ENCODE results near the gene NFIA.
"Not testable (repeated sequence)": the region's sequence is repeated elsewhere in the genome, so short reads cannot be mapped to it uniquely, and the experiment has no call there.

The NFIA gene

DNA sequence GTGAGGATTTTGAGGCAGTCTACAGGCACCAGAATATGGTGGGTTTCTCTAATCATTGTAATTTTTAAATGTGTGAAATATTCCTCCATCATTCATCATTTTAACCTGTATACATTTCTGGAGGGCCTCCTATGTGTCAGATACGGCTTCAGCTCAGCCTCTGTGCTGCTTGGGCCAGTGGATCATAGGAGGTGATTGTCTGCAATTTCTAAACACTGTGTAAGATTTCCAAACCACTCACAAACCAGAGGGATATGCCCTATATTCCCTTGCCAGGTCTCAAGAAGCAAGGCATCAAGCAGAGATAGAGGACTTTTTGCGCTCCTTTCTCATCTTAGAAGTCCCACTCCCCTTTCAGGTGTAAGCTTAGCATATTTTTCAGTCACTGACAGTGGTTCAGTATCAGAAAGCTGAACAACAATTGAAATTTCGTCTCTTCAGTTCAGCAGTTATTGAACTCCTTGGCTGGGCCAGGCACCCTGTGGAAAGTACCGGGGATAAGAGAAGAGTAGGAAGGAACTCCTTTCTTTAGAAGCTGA is 190.9 kb downstream of the NFIA start:
- DNase-seq (ENCODE audit: low read depth) = no peak

DNA sequence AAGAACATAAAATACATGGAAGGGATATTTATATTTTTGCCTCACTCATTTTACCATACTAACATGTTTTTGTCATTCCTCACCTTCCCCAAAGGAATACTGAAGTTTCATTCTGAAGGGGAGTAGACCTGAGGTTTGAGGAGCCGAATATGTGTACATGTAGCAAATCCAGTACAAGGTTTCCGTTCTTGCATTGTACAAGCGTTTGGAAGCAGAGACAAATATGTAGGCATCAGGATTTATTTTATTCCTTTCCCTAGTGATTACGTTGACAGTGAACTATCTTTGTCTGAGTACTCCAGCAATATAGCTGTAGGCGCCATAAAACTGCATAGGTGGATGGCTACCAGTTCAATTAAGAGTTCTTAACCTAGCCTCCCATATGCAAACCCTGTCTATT is 191.5 kb downstream of the NFIA start:
- DNase-seq (ENCODE audit: low read depth) = no peak

DNA sequence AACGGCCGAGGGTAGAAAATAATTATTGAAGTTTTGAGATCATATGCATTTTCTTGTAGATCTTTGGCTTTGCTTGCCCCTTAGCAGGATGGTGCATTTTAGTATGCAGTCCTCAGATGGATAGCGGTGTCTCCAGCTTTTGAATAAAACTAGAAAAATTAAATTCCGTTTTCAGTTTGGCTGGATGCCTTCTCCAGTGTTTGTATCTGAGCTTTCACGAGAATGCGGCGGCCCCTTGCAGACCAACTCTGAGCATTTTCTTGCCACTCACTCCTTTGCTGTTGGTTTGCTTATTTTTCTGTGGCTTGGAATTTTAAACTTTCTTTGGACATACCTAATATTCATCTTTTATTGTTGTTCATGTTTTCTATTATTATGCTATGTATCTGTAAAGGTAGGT is 192.6 kb downstream of the NFIA start:
- DNase-seq (ENCODE audit: low read depth) = no peak

DNA sequence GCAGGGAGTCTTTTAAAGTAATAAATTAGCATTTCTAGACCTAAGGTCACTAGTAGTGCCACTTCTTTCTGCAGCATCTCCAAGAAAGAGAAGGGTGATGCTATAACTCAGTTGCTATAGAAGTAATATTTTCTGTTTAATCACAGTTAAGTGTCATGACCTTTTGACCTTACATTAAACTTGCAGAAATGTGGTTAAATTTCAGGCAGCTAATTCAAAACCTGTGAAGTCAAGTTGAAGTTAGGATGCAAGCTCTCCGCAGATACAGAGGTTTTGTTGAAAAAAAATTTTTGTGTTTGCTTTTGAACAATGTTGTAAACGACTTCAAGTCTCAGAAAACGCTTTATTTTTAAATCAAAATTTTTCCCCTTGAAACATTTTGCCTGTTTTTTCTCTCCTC is 193.9 kb downstream of the NFIA start:
- no peak for DNase-seq (ENCODE audit: low read depth)

DNA sequence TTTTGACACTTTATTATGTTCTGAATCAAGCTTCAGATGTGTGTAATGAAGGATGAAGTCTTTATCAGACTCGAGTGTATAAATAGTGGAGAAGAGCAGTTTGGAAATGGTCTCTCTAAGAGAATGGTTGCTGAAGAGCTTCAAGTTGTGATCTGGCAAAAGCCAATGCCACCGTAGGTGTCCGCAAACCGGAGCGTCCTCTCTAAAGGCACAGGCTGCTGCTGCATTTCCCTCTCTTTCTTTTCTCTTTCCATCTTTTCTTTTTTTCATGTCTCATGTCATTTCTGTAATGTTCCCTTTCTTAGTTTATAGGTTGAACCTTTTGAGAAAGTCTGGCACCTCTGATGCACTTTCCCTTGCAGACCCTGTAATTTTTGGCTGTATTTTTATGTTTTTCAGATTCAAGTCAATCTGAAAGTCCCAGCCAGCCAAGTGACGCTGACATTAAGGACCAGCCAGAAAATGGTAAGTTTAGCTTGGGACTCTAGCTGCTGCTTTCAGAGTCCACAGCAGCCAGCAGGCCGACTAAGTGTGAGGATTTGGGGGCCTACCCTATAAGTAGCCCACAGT is 194.8 kb downstream of the NFIA start:
- DNase-seq (ENCODE audit: low read depth) = no peak

DNA sequence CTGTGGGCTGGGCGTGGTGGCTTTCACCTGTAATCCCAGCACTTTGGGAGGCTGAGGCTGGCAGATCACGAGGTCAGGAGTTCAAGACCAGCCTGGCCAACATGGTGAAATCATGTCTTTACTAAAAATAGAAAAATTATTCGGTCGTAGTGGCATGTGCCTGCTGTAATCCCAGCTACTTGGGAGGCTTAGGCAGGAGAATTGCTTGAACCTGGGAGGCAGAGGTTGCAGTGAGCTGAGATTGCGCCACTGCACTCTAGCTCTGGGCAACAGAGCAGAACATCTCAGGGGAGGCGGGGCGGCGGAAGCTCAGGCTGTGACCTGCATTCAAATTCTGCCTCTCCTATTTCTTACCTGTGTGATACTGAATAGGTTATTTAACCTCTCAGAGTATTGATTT is 196.1 kb downstream of the NFIA start:
- not testable (repeated sequence) for DNase-seq (ENCODE audit: low read depth)

DNA sequence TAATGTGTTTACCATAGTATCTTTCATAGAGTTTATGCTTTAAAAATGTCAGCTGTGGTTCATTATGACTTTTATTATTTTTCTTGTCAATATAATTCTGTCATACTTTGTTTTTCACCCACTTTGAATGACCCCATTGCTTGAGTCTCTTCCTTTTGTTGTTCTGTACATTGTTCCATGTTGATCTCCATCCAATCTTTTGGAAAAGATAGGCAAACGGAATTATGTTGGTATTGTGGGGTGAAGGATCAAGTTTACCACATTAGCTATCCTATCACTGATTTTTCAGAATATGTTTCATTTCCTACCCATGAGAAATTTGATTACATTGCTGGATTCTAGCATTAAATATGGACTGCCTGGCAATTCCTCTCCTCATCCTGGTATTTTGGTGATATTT is 196.6 kb downstream of the NFIA start:
- DNase-seq (ENCODE audit: low read depth) = no peak

DNA sequence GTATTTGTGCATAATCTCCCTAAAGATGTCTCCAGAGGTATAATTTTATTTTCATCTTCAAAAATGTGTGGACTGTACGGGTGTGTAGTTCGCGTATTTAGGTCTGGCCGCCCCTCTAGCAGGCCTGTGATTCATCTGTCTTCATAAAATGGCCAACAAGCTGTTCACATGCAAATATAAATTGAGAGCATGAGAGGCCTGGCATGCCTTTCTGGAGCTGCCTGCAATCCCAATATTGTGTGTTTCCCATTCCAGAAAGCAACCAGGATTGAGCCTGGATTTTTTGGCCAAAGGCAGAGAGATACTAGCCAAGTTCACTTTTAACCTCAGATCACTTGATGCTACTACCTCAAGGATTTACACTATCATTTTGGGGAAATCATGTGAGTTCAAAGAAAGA is 197.2 kb downstream of the NFIA start:
- DNase-seq (ENCODE audit: low read depth) = no peak

DNA sequence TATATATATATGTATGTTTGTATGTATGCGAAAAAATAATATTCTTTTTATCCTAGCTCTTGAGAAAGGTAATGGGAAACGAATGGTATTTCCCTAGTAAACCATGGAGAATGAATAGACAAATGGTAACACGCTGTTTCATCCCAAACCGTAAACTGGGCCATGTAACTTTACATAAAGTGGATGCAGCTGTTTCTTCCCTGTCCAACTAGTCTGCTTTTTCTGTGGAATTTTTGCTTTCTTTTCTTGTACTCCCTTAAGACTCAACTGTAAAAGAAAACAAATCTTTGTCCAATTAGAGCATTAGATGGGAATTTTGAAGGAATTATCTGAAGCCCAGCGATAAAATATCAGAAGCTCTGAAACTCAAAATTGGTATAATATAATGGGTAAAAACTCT is 198.1 kb downstream of the NFIA start:
- no peak for DNase-seq (ENCODE audit: low read depth)

DNA sequence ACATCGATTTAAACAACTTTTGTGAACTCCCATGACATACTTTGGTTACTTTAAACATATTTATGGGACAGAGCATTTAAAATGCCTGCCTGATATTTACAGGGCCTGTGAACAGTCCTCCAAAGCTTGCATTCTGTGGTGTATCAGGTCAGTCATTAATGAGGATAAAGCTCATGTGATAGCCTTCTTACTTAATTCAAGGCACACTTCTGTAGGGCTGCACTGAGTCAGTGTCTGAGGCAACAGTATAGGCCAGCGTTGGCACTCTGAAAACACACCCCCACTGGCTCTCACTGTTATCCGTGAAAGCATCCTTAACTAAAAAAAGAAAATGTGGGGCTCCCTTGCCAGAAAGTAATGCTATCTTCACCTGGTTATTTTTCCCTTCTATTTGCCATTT is 200.0 kb downstream of the NFIA start:
- no peak for DNase-seq (ENCODE audit: low read depth)

DNA sequence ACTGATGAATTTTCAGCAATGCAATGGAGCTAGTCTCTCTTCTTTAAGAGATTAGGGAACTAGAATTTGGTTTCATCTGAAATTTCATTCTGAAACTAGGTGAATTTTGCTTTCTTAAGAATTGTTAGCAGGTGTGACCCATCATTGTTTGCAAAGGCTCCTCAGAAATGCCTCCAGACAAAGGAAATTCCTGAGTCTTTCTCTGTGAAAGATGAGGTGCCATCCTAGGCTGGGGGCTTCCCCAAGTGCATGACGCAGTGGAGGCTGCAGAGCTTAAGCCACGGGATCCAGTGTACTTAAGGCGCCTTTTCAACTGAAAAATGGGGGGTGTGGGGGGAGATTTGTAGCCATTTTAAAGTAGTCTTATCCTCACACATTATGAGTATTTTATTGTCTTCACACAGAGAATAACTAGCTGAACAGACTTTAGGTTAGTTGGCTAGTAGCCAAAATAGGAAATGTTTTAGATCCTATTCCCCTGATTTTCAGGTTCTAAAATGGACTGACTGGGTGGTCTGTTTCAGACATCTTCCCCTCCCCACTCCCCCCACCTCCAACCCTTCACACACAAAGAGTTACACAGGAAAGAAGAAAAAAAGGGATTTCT is 202.0 kb downstream of the NFIA start:
- DNase-seq (ENCODE audit: low read depth) = no peak

DNA sequence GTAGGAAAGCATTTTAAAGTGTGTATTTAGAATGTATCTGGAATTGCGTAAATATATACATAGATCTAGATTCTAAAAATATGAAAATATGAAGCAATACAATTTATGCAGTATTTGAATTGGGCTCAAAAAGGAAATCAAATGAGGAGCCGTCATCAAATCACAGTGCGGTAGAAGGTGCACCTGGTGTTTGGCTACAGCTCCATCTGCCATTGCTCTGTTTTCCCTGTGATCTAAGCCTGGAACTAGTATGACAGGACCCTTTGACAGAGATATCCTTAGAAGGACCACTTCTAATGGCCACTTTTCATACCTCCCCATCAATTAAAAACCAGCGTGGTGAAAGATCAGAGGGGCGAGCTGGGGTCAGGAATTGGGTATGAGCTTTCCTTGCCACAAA is 202.6 kb downstream of the NFIA start:
- DNase-seq (ENCODE audit: low read depth) = no peak

DNA sequence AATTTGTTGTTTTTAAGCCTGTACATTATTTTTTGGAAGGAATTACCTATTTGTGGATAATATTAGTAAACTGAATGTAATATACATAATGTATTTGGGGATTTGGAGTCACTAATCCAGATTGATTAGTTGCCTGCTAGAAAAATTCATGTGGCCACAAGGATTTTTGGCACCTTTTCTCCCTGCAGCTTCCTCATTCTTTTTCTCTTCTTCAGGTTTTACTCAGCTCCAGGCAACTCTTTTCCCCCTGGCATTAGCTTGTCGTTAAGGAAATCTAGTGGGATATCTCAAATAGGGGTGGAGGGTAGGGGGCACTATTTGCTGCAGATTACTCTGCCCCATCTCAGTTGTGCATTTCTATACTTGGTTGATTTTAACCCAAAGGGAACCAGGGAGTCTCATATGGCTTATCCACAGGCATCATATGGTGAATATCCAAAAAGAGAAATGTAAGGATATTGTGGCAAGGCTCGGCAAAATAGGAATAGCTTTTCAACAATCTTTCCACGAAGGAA is 203.1 kb downstream of the NFIA start:
- no peak for DNase-seq (ENCODE audit: low read depth)

DNA sequence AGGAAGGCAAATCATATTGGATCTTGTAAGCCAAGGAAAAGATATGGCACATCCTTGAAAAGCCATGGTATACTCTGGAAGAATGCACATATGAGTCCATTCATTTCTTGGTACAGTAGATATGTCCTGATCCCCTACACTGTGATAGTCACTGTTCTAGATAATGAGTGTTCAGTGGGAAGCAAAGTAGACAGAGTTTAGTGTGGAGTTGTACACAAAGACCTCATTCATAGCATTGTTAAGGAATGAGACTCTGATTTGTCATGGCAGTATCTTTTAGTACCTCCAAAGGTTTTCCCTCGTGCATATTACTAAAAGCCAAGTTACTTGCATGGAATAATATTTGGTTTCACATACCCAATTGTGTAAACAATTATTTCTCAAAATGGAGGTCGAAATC is 204.7 kb downstream of the NFIA start:
- no peak for DNase-seq (ENCODE audit: low read depth)

DNA sequence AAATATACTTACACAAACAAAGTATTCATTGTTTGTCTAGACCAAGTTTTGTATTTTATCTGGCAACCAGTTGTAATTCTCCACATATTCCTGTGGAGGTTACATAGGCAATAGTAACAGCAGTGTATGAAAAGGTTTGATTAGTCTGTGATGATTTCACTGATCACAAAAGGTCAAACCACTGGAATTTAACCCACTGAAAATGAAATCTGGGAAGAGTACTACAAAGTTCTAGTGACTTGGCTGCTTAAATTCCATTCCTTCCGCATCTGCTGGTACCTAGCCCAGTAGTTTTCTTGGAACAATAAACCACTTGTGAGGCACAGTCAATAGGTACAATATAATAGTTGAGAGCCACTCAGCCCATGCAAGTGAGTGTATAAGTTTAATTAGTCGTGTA is 205.4 kb downstream of the NFIA start:
- DNase-seq (ENCODE audit: low read depth) = peak; percentile 57

DNA sequence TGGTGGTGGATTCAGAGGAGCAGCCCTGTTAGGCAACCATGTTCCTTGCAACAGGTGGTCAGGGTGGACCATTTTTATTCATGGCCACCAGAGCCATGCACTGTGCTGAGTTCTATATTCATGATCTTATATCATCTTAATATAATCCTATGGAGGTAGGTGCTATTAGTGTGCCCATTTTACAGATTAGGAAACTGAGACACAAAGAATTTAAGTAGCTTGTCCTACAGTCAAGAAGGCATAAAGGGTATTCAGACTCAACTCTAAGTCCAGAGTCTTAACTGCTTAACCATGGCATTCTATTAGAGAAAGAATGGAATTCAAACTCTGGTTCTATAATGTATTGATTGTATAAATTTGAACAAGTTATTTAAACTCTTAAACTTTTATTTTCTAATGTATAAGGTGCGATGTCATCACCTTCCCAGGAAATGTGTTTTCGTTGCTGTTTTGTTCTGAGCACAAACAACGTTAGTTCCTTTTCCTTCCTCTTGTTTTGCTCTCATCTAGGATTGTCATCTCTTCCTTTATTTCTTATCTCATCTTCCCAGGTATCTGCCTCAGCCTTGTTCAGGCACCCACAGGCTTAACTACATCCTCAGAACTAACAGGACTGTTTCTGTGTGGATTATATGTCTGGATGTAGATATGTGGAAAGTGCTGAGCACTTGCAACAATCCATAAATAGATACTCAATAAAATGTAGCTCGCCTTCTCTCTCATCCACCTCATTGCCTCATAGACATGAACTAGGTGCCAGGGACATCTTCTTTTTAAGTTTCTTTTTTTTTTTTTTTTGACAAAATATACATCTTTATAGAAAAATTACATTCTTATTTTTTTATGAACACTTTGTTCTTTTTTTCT is 207.1 kb downstream of the NFIA start:
- no peak for DNase-seq (ENCODE audit: low read depth)

DNA sequence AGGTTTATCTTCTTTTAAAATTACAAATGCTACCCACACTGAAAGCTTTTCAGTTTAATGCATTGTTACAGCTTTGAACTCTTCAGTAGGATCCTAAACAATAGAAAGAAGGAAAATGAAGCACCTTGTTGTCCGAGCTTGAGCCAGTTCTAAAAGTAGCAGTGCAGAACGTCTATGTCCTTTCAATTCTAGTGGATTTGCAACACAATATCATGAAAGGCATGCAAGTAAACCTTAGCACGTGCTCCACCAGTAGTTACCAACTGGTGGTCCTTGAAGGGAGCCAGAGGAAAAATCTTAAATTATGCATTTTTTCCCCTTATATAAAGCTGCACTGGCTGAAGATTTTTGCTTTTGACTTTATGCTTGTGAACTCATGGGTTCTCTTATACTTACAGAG is 208.2 kb downstream of the NFIA start:
- DNase-seq (ENCODE audit: low read depth) = no peak

DNA sequence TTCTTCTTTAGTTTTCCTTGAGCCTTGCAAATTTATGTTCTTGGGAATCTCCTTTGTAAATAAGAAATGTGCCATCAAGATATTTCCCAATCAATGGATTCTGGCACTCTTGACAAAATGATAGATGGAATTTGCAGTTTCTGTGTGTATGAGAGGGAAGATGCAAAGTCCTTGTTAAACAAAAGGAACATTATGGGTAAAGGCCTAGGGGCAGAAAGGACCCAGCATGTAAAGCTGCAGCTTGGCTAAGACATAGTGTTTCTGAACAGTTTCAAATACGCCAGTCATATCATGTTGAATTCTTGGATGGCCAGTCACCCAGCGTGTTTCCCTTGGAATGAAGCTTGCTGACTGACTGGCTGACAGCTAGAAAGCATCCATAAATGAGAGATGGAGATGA is 210.8 kb downstream of the NFIA start:
- no peak for DNase-seq (ENCODE audit: low read depth)

DNA sequence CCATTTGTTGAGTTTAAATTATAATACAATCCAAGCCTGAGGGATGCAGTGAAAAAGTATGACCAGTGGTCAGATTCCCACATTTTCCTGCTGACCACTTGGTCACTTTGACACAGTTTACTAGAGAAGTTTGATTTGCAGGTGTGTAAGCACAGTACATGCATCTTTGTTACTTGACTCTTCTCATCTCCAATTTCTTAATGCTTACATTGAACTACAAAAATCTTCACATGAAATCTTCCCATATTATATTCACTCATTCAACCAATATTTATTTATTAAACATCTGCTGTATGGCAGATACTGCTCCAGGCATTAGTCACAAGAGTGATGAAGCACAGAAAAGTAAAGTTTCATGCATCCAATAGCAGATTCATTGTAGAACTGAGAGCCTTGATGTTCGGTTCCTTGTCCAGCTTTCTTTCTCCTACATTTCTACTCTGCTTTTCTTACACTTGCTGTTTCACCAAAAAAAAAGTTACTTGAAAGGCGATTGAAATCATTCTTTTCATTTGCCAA is 211.7 kb downstream of the NFIA start:
- no peak for DNase-seq (ENCODE audit: low read depth)

DNA sequence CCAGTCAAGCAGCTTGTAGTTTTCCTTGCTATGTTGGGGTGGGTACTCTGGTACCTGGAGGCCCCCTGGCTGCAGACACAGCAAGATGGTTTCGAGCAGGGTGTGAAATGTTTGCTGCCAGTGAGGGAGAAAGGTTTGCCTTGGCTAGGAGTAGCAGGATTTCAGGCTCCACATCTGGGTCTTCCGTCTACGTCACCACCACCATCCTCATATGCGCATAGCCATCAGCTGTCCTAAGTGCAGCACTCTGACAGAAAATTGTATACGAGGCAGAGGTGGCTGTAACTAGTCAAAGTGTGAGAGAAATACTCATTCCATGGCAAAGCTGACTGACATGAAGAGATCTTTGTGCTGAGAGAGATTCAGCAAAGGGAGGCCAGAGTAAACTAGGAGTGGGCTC is 212.6 kb downstream of the NFIA start:
- no peak for DNase-seq (ENCODE audit: low read depth)

DNA sequence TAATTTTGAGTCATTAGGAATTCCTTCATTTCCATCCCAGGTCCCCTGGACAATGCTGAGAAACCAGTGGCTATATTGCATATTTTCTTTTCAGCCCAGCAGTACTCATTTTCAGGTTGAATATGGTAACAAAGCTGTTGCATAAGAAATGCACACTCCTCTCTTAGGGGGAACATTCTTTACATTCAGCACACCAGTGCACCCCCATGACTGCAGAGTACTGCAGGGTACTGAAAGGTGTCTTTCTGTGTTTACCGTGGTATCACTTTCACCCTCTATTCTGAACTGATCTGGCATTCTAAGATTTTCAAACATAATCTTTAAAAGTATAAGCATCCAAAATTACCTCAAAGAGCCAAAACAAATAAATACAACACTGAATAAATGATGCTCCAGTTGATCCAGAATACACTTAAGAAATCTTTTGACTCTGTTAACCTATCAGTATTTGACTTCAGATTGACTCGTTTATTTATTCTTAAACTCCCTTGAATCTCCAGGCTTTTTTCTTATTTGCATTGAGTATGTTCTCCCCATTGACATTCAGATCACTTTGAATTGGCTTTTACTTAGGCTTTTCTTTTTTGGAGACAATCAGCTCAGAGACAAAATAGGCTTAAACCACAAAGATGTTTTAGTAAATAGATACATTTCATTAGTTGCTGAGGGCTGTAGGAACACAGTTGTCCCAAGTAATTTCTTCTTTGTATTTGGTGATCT is 213.6 kb downstream of the NFIA start:
- DNase-seq (ENCODE audit: low read depth) = no peak

DNA sequence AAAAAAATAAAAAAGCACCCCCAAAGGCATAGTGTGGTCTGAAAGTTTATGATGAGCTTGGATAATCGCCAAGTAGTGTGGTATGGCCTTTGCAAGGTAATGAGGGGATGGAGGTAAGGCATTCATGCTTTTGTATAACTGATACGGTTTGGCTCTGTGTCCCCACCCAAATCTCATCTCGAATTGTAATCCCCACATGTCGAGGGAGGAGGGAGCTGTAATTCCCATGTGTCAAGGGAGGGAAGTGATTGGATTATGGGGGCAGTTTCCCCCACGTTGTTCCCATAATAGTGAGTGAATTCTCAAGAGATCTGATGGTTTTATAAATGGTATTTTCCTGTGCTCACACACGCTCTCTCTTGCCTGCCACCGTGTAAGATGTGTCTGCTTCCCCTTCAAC is 215.5 kb downstream of the NFIA start:
- DNase-seq (ENCODE audit: low read depth) = no peak
